Peyer's patch (tissue), 4 donors: ENCODE results near the gene EML3.

Source experiments
- CTCF ChIP-seq, 6 experiments: fragments of 450-650 bp in 4 of 6; fragments of 200-600 bp in 2 of 6; sonication (generic) in 1 of 6; IDR thresholded peaks; one replicate each; pipeline ENCODE4 v1.5.1; 2017 to 2019; ENCODE audit warnings: antibody characterized with exemption in 6 of 6, mild to moderate bottlenecking in 3 of 6, moderate library complexity in 1 of 6
- POLR2A ChIP-seq, 2 donors: fragments of 450-650 bp; IDR thresholded peaks; one replicate each; pipeline ENCODE4 v1.5.1; 2017; ENCODE audit warnings: antibody characterized with exemption in 2 of 2, mild to moderate bottlenecking in 2 of 2, moderate library complexity in 2 of 2

- no peak for TF ChIP-seq CTCF (IDR thresholded peaks at IDR 0.05)
- TF ChIP-seq POLR2A (IDR thresholded peaks at IDR 0.05): no peak
Observed at GRCh38 chr11:62603776-62604299, 8.7 kb downstream of the EML3 start.
